Frontal cortex (tissue), 4 donors: ENCODE measurements around the gene HEXB. TPM values are rescaled to one million over a fixed set of nuclear protein-coding genes. Genes with fewer than 3 reads are reported as not detected.

ENCODE experiments used
- DNase-seq, 2 donors: peaks; one replicate each; pipeline ENCODE4 v3.0.0; 2012; ENCODE audit warnings: low spot score in 2 of 2
- FAIRE-seq: peaks from 2 replicates; lab custom pipeline; 2012; peaks lifted over from hg19 to GRCh38; lab: Jason Lieb, UNC
- total RNA-seq: library from RNA; depleted of rRNA; stranded (reverse); fragments of >200 nt; gene quantifications from one replicate; pipeline ENCODE4 v1.2.3, GENCODE V29; 2014
- donor health status: control.
- donor health status: control.
- donor health status: control.

HEXB gene
- 29.8 TPM for total RNA-seq

- DNase-seq (peak; percentile 82 to 92), FAIRE-seq (no peak)
These were observed at the start of gene HEXB for GRCh38 chr5:74684900-74685851. HEXB (plus strand) TSS chr5:74685233; CDS start chr5:74685261, 28 bp downstream.

- DNase-seq (no peak), FAIRE-seq (no peak)
These were observed 48.9 kb upstream of the HEXB start for GRCh38 chr5:74636149-74636548.

- DNase-seq (no peak), FAIRE-seq (no peak)
These were observed 48.5 kb upstream of the HEXB start for GRCh38 chr5:74636552-74636951.

- DNase-seq (no peak), FAIRE-seq (no peak)
These were observed 46.5 kb upstream of the HEXB start for GRCh38 chr5:74638544-74638969.

- DNase-seq (no peak), FAIRE-seq (no peak)
These were observed 45.8 kb upstream of the HEXB start for GRCh38 chr5:74638970-74639806.

- FAIRE-seq (no peak), DNase-seq (no peak)
These were observed 45.1 kb upstream of the HEXB start for GRCh38 chr5:74639807-74640449.

- no peak for FAIRE-seq
These were observed 44.5 kb upstream of the HEXB start, which contains the start of gene ENC1 for GRCh38 chr5:74640450-74640953. ENC1 (minus strand) TSS chr5:74640728; CDS start chr5:74636485, 4,243 bp downstream.

GRCh38 chr5:74640954-74641734, 43.9 kb upstream of the HEXB start:
- FAIRE-seq = no peak

More at GRCh38 chr5:74640450-74640953, 44.5 kb upstream of the HEXB start, which contains the start of gene ENC1:
- DNase-seq = peak; percentile 49 to 52

GRCh38 chr5:74641735-74642542, 43.1 kb upstream of the HEXB start:
- FAIRE-seq (no peak), DNase-seq (no peak)

More at GRCh38 chr5:74640954-74641734, 43.9 kb upstream of the HEXB start:
- peak in 1 of 2 donors; percentile 20 for DNase-seq

- FAIRE-seq (no peak), DNase-seq (no peak)
These were observed 42.5 kb upstream of the HEXB start for GRCh38 chr5:74642543-74642863.

GRCh38 chr5:74643111-74643562, 41.9 kb upstream of the HEXB start:
- FAIRE-seq (no peak), DNase-seq (no peak)

GRCh38 chr5:74647096-74647495, 37.9 kb upstream of the HEXB start:
- DNase-seq (no peak), FAIRE-seq (no peak)

GRCh38 chr5:74648835-74649293, 36.2 kb upstream of the HEXB start:
- FAIRE-seq = peak; percentile 80
- DNase-seq = peak; percentile 49 to 68

GRCh38 chr5:74649421-74649973, 35.5 kb upstream of the HEXB start:
- FAIRE-seq (no peak), DNase-seq (no peak)

- DNase-seq (no peak), FAIRE-seq (no peak)
These were observed 33.3 kb upstream of the HEXB start for GRCh38 chr5:74651710-74652109.

GRCh38 chr5:74652576-74652975, 32.5 kb upstream of the HEXB start:
- DNase-seq (no peak), FAIRE-seq (no peak)

- FAIRE-seq (no peak), DNase-seq (no peak)
These were observed 31.0 kb upstream of the HEXB start for GRCh38 chr5:74653991-74654390.

- DNase-seq = no peak
- FAIRE-seq = no peak
These were observed 29.8 kb upstream of the HEXB start for GRCh38 chr5:74655206-74655605.
